GM12872 (cell line): ENCODE data around the gene CLEC2A.

Experiments
- TF ChIP-seq, protein P1 (sequence below): IDR thresholded peaks from 3 replicates; pipeline ENCODE4 v1.5.1; 2011; ENCODE audit warnings: low read depth, mild to moderate bottlenecking, low read length, moderate library complexity; ENCODE audit not compliant: insufficient read depth

The CLEC2A gene

DNA sequence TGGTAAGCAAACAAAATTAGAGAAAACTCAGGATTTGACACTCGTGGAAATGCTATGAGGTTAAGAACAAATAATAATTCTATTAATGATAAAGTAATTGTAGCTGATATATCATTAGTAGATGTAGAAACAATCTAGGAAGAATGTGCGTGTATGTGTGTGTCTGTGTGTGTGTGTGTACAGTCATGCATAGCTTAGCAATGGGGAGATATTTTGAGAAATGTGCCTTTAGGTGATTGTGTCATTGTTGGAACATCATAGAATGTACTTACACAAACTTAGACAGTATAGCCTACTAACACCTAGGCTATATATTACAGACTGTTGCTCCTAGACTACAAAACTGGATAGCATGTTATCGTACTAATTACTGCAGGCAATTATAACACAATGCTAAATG, 5.3 kb downstream of the CLEC2A start:
- TF ChIP-seq, protein P1, sequence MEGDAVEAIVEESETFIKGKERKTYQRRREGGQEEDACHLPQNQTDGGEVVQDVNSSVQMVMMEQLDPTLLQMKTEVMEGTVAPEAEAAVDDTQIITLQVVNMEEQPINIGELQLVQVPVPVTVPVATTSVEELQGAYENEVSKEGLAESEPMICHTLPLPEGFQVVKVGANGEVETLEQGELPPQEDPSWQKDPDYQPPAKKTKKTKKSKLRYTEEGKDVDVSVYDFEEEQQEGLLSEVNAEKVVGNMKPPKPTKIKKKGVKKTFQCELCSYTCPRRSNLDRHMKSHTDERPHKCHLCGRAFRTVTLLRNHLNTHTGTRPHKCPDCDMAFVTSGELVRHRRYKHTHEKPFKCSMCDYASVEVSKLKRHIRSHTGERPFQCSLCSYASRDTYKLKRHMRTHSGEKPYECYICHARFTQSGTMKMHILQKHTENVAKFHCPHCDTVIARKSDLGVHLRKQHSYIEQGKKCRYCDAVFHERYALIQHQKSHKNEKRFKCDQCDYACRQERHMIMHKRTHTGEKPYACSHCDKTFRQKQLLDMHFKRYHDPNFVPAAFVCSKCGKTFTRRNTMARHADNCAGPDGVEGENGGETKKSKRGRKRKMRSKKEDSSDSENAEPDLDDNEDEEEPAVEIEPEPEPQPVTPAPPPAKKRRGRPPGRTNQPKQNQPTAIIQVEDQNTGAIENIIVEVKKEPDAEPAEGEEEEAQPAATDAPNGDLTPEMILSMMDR: no peak

DNA sequence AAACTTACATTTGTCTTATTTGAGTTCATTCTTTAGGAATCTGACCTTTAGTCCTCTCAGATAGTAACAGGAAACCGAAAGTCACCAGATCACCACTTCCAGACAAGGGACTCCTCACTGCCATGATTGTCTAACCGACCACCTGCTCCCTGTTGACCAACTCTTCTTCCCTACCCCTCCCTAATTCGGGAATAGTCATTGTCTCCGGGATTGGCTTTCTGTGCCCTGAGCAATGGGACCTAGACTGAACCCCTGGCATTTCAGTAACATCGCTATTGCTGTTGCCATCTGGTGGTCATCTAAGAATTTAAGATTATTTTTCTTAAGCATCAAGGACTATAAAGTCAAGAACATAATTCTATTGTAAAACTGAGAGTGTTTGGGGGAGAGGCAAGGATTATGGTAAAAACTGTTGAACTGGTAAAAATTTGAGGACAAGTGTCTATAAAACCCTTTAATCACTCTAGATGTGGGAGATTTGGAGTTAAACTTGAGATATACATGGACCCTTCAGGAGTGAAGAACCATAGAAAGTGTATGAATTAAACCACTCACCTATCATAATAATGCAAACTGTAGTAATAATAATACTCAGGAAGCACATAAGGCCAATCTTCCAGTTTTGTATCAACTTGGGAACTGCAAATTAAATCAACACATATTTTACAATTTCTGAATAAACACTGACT, 6.3 kb downstream of the CLEC2A start:
- TF ChIP-seq, protein P1: peak; percentile 50

DNA sequence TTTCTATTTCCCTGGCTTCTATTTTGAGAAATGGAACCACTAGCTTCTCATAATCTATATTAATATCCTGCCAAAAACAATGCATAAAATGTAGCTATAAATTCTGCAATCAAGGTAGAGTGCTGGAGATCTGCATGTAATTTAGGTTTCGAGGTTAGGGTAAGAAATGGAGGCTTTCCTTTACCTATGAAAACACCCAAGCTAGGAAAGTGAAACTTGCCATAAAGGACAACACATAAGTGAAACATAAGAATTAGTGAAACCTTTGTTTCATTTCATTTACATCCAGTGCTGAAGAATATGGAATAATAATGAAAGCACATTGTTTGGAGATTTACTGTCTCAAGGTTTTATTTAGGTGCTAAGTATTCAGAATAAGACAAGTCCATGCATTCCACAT, 9.7 kb downstream of the CLEC2A start:
- TF ChIP-seq, protein P1: no peak

DNA sequence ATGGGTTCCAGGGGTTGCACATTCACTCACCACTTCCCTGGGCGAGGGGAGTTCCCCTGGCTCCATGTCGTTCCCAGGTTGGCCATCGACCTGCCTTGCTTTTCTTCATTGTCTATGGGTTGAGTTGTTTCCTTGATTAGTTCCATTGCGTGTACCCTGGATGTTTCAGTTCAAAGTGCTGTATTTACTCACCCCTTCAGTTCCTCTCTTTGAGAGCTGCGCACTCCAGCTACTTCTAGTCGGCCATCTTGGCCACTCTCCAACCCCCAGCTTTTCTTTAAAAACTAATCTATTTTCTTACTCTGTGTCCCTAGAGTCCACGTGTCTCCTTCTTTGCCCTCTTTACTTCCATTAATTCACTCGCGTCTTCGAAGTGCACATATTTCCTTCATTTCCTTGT, 11.7 kb downstream of the CLEC2A start:
- TF ChIP-seq, protein P1: no peak

DNA sequence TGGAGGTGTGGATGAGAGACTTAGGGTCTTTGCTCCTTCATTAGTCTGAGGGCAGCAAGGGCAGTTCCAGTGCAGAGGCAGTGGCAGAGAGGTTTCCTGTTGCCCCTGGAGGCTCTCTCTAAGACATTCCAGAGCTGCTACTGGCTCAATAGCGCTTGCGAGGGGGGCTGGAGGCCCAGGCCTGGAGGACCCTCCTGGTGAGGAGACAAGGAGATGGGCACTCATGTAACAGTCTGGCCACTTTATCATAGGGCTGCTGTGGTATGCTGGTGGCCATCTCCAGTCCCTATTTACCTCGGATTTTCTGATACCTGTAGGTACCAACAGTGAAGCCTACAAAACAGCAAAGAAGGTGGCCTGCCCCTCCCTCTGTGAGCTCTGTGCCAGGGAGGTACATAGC, 12.7 kb downstream of the CLEC2A start:
- TF ChIP-seq, protein P1: no peak

DNA sequence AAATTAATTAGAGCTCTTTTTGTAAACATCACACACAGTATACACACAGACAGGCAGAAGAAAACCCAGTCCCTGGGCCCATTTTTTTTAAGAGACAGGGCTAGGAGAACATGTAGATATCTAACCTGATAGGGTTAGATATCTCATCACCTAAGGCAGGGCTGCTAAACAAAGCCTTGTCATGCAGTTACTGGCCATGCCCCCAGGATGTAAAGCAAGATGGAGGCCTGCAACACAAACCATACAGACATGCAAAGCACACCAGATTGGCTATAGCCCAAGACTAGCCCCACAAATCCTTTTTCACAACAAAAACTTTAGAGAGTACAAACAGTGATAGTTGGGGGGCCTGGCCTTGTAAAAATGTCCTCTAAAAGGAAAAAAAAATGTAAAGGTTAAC, 20.5 kb downstream of the CLEC2A start:
- TF ChIP-seq, protein P1: no peak

DNA sequence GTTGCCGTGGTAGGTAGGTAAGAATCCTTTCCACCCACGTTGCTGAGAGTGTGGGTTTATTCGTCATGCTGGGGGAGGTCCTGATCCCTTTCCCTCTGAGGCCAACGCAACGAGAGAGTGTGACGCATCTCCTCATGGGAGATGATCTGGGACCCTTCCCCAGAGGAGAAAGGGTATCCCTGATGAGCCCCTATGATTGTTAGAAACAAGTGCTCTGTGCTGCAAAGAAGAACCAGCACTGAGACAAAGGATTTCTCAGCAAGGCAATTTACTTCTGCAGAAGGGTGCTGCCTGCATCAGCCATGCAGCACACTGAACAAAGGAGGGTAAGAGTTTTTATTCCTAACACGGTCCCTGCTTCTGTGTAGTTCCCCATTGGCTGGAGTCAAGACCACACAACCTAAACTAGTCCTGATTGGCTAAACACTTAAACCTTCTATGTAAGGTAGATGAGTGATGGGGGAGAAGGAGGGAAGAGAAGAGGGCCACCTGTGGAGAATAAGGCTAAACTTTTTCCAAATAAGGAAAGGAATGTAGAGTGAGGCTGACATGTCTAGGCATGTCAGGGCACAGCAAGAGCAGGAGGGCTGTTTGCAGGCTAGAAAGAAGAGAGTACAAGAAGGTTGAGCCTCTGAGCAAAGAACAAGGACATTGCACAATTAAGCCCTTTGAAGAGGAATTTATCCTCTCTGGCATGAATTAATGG, 21.3 kb downstream of the CLEC2A start:
- TF ChIP-seq, protein P1: no peak
